HL-60 (cell line): ENCODE data around the gene GAL3ST2.

Experiments used
- CTCF ChIP-seq: IDR thresholded peaks from one replicate; pipeline ENCODE4 v1.5.1; 2011; ENCODE audit warnings: low read length, control low read depth, inconsistent platforms; ENCODE audit not compliant: insufficient read depth
- POLR2AphosphoS5 ChIP-seq: IDR thresholded peaks from 2 replicates; pipeline ENCODE4 v1.6.1; 2012; ENCODE audit warnings: low read depth
- REST ChIP-seq: IDR thresholded peaks from 2 replicates; pipeline ENCODE4 v1.6.1; 2012; ENCODE audit warnings: low read depth; ENCODE audit not compliant: insufficient replicate concordance

- TF ChIP-seq CTCF (no peak), REST (no peak), POLR2AphosphoS5 (no peak)
Observed at GRCh38 chr2:241801611-241802420, 25.2 kb downstream of the GAL3ST2 start.
